ENCODE measurements around the gene DOCK1.

Gene DOCK1

DNA sequence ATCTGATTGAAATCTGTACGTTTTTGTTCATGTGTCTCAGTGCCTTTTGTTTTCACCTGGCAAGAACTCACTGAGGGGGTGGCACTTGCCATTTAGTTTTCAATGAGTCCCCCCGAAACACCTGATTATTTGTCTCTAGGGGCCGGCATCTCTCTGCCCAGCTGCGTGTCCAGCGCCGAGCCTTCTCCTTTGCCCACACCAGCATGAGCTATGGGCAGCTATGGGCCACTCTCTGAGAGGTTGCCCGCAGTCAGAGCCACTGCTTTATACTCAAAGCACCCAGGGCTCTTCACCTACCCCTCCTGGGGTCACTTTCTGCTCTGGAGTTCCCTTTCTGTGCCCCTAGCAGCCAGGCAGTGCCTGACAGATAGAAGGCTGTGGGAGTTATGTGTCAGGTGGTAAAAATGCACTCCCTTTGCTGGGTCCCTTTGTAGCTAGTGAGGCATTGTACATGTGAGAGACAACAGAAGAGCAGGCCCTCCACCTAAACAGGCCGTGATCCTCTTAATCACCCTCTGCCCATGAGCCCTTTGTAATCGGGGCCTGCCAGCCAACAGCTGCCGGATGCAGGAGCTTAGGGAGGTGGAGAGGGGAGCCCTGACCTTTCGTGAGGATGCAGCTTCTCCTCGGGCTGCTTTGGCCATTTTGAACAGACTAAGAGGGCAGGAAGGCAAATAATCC is 510.8 kb downstream of the DOCK1 start:
- DNase-seq = peak; percentile 56

DNA sequence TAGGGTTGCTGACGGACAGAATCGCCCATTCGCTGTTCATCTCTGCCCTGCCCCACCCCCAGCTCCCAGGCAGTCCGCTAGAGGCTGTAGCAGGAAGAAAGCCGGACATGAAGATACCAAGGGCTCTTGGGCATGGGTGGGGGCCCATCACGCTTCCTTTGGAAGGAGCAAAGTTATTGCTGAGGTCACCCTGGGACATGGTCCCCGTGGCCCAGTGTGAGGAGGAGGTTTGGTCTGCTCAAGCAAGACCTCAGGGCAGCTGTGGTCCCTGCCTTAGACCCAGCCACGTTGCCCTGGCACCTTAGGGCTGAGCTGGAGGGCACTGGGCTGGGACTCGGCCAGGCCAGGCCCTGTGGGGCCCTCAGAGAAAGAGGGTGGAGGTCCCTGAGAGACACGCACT is 511.8 kb downstream of the DOCK1 start:
- no peak for DNase-seq

DNA sequence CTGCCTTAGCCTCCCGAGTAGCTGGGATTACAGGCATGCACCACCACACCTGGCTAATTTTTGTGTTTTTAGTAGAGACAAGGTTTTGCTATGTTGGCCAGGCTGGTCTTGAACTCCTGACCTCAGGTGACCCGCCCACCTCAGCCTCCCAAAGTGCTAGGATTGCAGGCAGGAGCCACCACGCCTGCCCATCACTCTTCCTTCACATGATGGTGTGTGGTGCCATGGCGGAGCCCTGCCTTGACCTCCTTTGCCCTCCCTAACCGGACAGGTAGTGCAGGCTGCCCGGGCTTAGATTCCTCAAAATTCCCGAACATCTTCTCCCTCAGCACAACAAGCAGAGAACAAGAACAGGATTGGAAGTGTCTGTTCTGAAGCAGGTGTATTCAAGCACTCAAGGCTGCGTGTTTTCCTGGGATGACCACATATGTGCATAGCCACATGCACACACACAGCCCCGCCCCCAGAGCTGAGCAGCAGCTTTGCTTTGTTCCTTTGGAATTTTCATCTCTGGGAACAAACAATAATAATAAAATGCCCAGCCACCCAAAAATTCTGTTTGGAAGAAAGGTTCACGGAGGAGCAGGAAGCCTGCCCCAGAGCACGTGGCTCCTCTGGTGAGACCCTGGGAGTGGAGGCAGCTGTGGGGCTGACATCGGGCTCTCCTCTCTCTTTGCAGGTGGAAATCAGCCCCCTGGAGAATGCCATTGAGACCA is 512.6 kb downstream of the DOCK1 start:
- DNase-seq = no peak

DNA sequence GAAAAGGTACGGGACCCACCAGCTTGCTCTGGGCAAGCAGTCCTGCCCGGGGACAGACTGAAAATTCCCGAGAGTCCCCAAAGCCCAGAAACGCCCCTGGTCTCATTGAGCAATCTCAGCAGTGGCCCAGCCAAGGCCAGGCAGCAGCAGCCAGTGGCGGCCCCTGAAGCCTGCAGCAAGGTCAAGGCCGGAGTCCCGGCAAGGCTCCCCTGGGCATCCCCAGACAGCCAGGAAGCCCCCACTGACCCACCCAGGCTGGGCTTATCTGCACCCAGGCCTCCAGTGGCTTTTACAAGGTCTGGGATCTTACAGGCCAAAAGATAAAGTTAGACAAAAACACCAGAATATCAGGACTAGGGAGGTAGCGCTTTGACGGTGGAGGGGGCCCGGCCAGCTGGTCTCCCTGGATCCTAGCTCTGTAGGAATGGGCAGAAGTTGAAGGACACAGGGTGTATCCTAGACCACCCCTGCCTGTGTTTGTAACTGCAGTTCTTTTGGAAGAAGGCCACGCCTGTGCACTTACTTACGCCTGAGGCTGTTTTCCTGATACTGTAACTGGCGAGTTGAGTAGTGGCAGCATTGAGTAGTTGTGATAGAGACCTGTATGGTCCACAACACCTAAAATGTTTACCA is 513.4 kb downstream of the DOCK1 start:
- no peak for DNase-seq

DNA sequence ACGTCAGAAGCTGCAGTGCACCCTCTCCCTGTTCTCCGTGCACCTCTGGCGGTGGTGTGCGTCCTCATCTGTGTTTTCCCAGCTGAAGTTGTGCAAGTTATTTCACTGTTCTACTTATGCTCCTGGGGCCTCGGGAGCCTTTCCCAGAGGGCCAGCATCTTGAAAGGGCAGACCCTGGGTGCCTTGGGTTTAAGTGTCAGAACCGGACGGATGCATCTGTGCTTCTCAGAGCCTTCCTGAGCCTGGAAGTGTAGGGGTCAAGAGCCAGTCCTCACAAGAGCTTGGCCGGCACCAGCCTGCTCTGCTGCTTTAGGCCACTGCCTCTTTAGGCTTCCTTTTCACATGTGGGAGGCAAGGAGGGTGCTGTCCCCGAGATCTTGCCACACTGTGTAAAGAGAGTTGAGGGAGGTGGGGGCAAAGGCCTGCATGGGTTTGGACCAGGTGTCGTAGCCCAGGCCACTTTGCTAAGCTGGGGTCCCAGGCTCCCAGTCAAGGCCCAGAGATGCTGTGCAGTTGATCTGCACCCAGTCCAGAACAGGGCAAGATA is 515.0 kb downstream of the DOCK1 start:
- DNase-seq = no peak

DNA sequence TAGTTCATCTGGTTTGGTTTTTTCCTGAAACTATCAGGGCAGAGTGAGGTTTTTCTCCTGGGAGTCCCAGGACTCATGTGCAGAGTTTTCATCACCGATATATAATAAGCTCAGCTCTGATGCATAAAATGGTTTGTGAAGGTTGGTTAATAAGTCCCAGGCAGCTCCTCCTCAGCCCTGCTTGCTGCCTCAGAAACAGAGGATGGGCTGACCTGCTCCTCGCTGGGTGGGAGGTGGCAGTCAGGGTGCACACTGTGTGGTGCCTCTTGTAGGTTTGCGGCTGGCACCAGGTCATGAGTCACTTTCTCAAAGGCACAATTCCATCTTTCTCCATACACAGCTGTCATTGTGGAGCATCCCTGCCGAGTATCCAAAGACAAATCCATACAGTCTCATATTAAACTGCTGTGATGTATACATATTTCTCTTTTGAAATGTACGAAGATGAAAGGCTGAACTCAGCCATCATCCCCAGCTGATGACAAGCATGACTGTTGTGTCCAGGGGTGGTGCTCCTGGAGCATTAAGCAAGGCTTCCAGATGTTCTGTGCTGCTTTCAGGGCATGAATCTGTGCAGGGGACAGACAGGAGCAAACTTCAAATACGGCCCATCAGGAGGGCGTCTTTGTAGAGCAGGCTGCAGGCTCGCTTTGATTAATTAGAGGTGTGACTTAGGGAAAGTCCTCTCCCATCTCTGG is 518.1 kb downstream of the DOCK1 start:
- DNase-seq = no peak

DNA sequence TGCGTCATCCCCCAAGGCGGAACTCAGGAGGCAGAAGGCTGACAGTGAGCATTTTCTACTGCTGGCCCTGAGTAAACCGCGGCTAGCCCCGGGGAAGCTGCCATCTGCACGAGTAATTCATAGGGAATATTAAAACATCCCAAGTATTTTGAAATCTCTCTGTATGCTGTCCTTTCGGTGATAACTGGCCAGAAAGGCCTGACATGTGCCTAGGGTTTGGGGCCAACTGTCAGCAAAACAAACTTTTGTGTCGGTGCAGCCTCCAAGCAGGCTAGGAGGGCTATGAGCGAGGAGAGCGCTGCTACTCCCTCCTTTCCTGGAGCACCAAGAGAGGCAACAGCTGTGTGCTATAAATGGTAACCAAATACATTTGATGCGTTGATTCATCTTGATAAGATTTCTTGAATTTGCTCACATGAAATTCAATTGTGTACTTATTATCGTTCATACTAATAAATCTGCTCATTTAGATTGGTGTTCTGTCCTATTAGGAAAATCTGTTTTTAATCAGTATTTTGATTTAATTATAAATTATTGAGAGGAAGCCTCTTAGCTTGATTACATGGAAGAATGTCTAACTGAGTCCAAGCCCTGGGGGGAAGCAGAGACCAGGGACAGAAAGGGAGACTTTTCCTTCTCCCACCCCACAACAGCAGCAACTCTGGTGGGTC is 519.5 kb downstream of the DOCK1 start:
- no peak for DNase-seq

DNA sequence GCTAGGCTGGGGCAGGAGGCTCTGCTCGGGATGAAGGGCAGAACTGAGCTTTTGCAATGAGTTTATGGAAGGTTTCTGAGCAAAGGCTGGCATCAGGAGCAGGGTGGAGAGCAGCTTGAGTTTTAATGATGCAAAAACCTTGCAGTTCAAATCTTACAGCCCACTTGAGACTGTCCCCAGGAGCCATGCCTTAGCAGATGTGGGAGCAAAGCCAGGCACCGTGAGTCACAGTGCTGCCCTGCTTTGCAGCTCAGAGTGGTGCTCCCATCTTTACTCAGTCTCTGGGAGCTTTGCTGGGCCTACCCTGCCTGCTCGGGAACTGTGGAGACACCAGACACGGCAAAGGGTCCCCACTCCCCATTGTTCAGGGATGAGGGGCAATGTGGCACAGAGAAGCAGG is 521.5 kb downstream of the DOCK1 start:
- DNase-seq = no peak

DNA sequence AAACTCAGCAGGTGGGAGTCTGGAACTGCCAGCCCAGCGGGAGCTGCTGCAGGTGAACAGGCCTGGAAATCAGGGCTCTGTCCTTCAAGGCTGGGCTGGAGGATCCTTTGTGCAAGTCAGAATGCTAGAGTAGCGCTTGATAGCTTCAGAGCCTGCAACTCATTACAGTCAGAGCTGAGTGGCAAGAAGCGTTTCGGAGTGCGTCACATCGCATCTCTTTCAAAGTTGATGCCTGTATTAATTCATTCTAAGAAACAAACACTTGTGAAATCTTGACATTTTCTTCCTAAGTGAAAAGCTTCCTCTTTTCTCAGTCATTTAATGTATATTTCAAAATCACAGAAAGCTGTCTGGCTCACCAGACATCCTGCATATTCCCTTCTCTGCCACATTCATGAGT is 522.7 kb downstream of the DOCK1 start:
- DNase-seq = no peak

DNA sequence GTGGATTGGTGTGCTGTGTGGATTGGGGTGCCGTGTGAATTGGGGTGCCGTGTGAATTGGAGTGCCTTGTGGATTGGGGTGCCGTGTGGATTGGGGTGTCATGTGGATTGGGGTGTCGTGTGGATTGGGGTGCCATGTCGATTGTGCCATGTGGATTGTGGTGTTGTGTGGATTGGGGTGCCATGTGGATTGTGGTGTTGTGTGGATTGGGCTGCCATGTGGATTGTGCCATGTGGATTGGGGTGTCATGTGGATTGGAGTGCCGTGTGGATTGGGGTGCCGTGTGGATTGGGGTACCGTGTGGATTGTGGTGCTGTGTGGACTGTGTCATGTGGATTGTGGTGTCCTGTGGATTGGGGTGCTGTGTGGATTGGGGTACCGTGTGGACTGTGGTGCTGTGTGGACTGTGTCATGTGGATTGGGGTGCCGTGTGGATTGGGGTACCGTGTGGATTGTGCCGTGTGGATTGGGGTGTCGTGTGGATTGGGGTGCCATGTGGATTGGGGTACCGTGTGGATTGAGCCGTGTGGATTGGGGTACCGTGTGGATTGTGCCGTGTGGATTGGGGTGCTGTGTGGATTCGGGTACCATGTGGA is 523.3 kb downstream of the DOCK1 start:
- no peak for DNase-seq

DNA sequence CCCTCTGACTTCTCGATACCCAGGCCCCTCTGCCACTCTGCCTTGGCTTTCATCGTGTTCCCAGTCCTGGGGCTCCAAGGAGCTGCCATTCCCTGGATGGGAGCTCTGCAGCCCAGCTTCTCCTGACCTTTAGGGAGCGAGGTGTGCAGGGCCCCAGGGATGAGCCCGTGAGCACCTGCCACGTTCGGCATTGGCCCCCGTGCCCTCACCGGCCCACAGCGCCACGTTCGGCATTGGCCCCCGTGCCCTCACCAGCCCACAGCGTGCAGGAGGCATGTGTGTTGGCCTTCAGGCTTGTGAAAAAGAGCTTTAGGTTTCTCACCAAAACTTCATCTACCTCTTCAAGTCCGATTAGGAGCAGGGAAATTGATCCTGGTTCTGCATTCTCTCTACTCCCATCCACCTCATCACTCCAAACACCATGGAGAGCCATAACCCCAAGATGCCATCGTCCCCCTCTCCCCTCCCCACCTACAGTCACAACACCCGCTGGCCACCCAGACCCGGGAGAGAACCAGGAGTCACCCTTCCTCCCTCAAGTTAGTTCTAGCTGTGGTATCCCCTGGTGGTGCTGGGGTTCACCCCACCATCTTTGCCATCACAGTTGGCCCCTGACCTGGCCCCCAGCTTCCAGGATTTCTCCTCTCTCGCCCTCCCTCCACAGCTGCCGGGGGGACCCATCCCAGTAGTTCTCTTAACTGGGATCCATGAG is 524.5 kb downstream of the DOCK1 start:
- DNase-seq = no peak

DNA sequence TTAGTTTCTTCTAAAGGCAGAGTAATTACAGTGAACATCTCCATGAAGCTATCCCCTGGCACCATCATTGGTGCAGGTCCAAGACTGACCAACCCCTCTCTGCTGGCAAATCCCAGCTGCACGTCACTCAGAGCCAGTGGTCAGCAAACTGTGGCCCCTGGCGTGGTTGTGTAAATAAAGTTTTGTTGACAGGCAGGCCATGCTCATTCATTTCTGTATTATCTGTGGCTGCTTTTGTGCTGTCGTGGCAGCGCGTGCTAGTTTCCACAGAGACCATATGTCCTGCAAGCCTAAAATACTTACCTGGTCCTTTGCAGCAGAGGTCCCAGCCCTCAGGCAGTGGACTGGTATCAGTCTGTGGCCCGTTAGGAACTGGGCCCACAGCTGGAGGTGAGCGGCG is 526.3 kb downstream of the DOCK1 start:
- DNase-seq = no peak

DNA sequence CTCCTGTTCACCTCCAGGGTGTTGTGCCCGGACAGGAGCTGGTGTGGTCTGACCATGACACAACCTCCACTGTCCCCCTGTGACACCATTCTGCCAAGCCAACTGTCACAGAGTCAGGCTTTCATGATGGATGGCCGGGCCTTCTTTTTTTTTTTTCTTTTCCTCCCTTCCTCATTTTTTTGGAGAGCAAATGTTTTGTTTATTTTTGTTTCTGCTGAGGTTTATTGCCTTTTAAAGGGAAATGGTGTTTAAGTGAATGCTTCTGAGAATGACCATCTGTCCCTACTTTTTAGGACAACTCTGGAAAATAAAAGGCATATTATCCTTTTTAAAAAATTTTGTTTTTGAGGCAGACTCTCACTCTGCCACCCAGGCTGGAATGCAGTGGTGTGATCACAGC is 528.8 kb downstream of the DOCK1 start:
- no peak for DNase-seq

DNA sequence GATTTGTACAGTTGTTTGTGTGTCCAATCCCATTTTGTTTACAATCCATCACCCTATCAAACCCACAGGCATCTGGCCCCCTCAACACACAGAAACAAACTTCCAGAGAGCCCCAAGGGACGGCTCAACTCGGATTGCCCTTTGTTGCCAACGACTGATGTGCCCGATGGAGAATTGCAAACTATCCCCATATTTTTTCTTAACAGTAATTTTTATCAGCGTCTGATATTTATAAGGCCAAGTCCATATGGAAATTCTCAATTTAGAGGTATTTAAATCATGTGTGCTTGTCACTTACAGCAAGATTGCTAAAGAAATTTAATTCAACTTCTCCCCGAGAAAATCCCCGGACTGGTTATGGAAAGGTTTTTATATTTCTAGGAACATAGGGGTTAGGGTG is 530.0 kb downstream of the DOCK1 start:
- no peak for DNase-seq

DNA sequence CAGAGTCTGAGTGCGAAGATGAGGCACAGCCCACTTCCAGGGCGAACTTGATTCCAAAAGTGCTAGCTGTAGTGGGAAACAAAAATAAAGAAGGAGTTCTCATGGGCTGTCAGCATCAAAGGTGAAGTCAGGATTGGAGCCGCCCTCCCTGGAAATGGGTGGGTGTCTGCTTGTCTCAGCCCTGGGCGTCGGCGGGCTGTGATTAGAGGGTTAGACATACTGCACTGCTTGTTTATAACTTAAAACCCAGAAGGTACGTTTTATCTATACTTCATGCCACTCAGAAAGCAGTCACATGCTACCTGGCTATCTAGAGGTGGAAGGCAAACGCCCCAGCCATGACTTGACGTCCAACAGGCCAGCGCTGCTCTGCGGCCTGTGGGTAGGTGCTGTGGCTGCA is 535.1 kb downstream of the DOCK1 start:
- DNase-seq = no peak

DNA sequence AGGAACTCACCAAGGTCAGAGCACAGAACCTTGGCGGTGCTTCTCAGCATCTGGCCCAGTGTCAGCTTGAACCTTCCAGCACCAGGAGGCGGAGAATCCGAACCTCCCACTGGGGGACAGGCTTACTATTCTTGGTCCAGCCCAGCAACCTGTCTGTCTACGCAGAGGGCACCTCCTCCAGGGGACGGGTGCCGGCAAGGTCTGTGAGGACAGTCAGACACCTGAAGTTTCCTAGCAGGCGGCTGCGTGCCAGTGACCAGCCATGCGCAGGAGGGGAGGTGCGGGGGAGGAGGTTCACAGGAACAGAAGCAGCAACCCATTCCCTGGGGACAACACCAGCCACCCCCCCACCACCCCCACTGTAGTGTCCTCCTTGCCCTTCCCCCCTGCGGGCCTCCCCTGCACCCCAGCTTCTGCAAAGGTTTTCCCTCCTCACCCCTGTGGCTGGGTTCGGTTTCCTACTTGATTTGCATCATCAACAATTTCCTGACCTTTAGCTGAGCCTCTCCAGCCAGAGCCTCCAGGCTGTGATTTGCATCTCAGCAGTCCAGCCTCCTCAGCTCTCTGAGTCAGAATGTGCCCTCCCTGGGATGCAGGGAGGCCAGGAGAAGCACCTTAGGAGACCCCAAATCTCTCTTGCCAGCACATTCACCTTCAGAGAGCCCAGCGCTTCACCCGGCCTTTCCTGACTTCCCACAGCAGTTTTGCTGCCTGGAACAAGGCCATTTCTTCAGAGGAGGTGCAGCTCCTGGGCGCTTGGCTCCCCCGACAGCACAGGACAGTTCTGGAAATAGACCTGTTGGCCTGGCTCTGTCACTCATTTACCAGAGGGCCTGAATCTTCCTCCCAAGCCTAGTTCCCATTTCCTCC is 536.4 kb downstream of the DOCK1 start:
- DNase-seq = no peak

DNA sequence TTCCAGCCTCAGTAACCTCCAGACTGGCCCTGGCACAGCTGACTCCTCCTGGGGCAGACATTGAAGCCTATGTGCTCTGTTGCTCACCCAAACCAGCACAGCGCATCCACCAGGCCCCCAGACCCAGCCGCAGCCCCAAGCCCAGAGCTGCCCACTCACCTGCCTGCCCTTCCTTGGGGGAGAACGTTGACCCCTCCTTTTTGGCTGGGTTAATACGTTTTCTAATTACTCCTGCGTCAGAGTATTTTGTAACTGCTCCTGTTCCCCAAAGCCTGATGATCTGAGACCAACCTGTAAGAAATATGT is 536.9 kb downstream of the DOCK1 start:
- no peak for DNase-seq

DNA sequence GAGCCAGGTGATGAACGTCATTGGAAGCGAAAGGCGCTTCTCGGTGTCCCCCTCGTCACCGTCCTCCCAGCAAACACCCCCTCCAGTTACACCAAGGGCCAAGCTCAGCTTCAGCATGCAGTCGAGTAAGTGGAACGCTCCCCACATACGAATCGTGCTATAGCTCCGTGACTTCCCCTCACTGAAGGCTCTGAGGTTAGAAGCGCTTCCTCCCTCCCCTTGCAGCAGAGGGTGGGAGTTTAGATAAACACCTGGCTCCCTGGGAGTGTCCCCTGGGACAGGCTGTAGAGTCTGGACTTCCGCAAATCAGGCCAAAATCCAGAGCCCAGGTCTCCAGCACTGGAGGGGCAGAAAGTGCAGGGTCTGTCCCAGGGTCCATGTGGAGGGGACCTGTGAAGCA is 538.9 kb downstream of the DOCK1 start:
- no peak for DNase-seq

DNA sequence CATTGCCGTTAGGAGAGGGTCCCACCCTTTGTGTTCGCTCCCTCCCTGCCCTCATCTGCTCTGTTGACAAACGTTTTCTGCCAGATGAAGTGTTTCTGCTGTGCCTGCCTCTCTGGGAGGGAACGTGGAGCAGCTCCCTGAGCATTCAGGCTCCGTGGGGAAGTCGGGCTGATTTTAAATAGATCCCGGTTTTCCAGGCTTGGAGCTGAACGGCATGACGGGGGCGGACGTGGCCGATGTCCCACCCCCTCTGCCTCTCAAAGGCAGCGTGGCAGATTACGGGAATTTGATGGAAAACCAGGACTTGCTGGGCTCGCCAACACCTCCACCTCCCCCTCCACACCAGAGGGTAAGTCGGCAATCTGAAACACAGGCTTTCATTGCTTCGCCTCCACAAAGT is 542.0 kb downstream of the DOCK1 start:
- no peak for DNase-seq

DNA sequence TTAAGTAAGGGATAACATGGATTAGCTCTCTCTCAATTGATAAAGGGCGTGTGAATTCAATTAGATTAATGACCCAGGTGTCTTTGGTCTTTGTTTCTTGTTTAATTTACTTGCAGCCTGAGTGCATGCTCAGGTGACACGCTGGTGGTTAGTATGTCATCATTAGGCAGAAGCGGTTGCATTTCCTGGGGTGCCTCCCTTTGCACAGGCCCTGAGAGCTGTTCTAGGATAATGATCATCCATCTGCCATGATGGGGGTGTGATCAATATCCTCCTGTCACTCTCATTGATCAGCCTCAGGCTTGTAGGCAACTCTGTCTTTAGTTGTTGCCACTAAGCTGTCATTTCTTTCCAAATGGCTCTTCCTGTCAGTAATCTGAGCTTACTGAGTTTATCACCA is 544.3 kb downstream of the DOCK1 start:
- peak; percentile 44 for DNase-seq

DNA sequence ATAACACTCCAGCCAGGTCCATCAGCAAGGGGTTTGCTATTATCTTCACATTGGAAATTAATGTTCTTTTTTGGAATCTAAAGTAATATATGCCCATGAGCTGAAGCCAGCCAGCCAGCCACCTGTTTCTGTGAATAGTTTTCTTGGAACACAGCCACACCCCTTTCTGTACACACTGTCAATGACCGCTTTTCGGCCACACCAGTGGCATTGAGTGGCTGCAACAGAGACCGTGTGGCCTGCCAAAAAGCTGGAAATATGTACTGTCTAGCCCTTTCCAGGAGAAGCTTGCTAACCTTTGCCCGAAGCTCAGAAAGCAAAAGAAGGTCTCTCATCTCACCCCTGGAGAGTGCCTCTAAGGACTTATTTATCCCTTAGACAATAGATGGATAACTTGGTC is 545.4 kb downstream of the DOCK1 start:
- DNase-seq = no peak

All from NCI-H146 (cell line).